ENCODE measurements around the gene GNAS-AS1. TPM values are rescaled to one million over a fixed set of nuclear protein-coding genes. Genes with fewer than 3 reads are reported as not detected.
A peak's percentile ranks its signal among the peaks of the same experiment; 100 is the strongest.

GNAS-AS1 gene
- total RNA-seq, 3 donors from 2014 or later, result 0.48 to 1.5 (median 0.98) TPM

DNA sequence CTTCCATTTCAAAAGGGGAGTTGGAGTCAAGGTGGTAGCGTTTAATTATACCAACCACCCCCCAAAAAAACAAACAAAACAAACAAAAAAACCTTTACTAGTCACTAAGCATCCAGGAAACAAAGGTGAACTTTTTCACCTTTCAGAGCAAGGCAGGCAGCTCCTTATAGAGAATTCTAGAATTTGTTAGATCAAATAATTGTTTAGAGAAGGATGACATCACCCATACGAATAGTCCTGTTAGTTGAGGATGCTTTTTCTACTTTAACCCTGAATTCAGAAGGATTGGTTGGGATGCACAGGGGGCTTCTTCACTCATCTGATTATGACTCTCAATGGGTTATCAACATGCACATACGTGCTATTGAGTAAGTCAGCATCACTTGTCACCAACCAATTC is 46.1 kb upstream of the GNAS-AS1 start:
- Histone ChIP-seq H3K9me3 (no peaks in the 10 kb centered on the region), H3K36me3 (no peaks in the 10 kb centered on the region), H3K27ac (peak overlapping the region in 1 of 2 donors; percentile 99), H3K27me3 (no peaks in the 10 kb centered on the region), H3K4me3 (no peak overlapping the region), H3K4me1 (peaks cover 13 to 31% of the 10 kb centered on the region in 2 donors)
- intact Hi-C loops (cut with DNase I; ENCODE audit: low total_unique reads), result loop anchor here (10.0 kb wide), 1 partner anchor 88 kb away; the partner anchor contains the start of gene NELFCD
- no peak for TF ChIP-seq POLR2A (IDR thresholded peaks at IDR 0.05)
- TF ChIP-seq, protein P1, sequence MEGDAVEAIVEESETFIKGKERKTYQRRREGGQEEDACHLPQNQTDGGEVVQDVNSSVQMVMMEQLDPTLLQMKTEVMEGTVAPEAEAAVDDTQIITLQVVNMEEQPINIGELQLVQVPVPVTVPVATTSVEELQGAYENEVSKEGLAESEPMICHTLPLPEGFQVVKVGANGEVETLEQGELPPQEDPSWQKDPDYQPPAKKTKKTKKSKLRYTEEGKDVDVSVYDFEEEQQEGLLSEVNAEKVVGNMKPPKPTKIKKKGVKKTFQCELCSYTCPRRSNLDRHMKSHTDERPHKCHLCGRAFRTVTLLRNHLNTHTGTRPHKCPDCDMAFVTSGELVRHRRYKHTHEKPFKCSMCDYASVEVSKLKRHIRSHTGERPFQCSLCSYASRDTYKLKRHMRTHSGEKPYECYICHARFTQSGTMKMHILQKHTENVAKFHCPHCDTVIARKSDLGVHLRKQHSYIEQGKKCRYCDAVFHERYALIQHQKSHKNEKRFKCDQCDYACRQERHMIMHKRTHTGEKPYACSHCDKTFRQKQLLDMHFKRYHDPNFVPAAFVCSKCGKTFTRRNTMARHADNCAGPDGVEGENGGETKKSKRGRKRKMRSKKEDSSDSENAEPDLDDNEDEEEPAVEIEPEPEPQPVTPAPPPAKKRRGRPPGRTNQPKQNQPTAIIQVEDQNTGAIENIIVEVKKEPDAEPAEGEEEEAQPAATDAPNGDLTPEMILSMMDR (IDR thresholded peaks at IDR 0.05), result no peak
- no peak for TF ChIP-seq POLR2AphosphoS5 (IDR thresholded peaks at IDR 0.05)
- no peak for DNase-seq (ENCODE audit: low spot score in 2 of 2)

DNA sequence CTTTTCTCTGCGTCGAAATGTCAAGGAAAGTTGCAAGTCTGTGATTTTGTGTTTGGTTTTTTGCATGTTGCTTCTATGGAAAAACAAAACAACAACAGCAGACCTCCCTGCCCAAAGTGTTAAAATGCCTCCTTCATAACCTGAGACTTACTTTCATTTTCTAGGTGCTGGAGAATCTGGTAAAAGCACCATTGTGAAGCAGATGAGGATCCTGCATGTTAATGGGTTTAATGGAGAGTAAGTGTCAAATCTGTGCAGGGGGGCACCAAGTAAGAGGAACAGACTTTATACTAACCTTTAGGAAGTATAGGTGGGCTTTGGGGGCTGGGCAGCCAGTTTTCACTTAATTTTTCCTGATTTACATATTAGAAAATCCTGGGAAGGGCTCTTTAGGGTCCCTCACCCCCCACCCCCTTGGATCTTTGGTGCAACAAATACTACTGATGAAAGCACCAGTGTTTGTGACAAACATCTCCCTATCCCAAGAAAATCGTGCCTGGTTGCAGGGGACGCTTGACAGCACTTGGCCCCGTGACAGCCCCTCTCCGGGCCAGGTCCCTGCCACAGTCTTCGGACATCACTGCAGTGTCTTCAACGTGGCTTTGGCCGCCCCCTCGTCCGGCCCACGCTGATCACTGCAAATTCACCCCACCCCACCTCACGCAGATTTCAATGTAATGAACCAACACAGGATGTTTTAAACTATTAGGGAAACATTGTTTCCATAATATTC is 44.9 kb upstream of the GNAS-AS1 start:
- Histone ChIP-seq H3K4me1 (peaks cover 13 to 31% of the 10 kb centered on the region in 2 donors), H3K27ac (peak overlapping the region; percentile 66 to 99), H3K36me3 (no peaks in the 10 kb centered on the region), H3K9me3 (no peaks in the 10 kb centered on the region), H3K27me3 (no peaks in the 10 kb centered on the region), H3K4me3 (peak overlapping the region; percentile 1 to 49 (median 2))
- DNase-seq (ENCODE audit: low spot score in 2 of 2), result no peak
- intact Hi-C loops (cut with DNase I; ENCODE audit: low total_unique reads), result loop anchor here (10.0 kb wide), 1 partner anchor 89 kb away; the partner anchor contains the start of gene NELFCD
- TF ChIP-seq POLR2AphosphoS5 (IDR thresholded peaks at IDR 0.05) (no peak), POLR2A (IDR thresholded peaks at IDR 0.05) (no peak)
- TF ChIP-seq, protein P1 (IDR thresholded peaks at IDR 0.05), result no peak

- intact Hi-C loops (cut with DNase I; ENCODE audit: low total_unique reads), result loop anchor here (10.0 kb wide), 1 partner anchor 90 kb away; the partner anchor contains the start of gene NELFCD
- Histone ChIP-seq H3K27me3 (no peaks in the 10 kb centered on the region), H3K4me1 (peaks cover 13 to 31% of the 10 kb centered on the region in 2 donors), H3K36me3 (no peaks in the 10 kb centered on the region), H3K27ac (peak overlapping the region; percentile 66 to 99), H3K9me3 (no peaks in the 10 kb centered on the region), H3K4me3 (peak overlapping the region in 1 of 3 donors; percentile 49)
- no peak for DNase-seq (ENCODE audit: low spot score in 2 of 2)
- TF ChIP-seq POLR2AphosphoS5 (IDR thresholded peaks at IDR 0.05) (no peak), POLR2A (IDR thresholded peaks at IDR 0.05) (no peak)
- TF ChIP-seq, protein P1 (IDR thresholded peaks at IDR 0.05), result no peak
Observed at GRCh38 chr20:58894652-58895447, 44.1 kb upstream of the GNAS-AS1 start.

GRCh38 chr20:58893355-58894120 is 42.8 kb upstream of the GNAS-AS1 start:
- Histone ChIP-seq H3K4me1 (peaks cover 13 to 31% of the 10 kb centered on the region in 2 donors), H3K4me3 (peak overlapping the region in 2 of 3 donors; percentile 45 to 81), H3K36me3 (no peaks in the 10 kb centered on the region), H3K27me3 (no peaks in the 10 kb centered on the region), H3K9me3 (no peaks in the 10 kb centered on the region), H3K27ac (peak overlapping the region in 1 of 2 donors; percentile 99)
- DNase-seq (ENCODE audit: low spot score in 2 of 2), result no peak
- no peak for TF ChIP-seq POLR2A (IDR thresholded peaks at IDR 0.05)
- TF ChIP-seq, protein P1 (IDR thresholded peaks at IDR 0.05), result no peak
- TF ChIP-seq POLR2AphosphoS5 (IDR thresholded peaks at IDR 0.05), result no peak
- intact Hi-C loops (cut with DNase I; ENCODE audit: low total_unique reads), result loop anchor here (10.0 kb wide), 1 partner anchor 91 kb away; the partner anchor contains the start of gene NELFCD
